IMR-90 (cell line): Measurements from ENCODE around the gene TOGARAM2. TPM values are rescaled to one million over a fixed set of nuclear protein-coding genes. Genes with fewer than 3 reads are reported as not detected.
A peak's percentile ranks its signal among the peaks of the same experiment; 100 is the strongest.

ENCODE experiments used
- ATAC-seq: fragments of 200-7000 bp; cut with Tn5 transposase; 2 replicates; pipeline ENCODE4 v1.9.1; 2020; ENCODE audit warnings: low read depth, mild to moderate bottlenecking, moderate library complexity
- BruUV-seq: library from RNA; stranded (reverse); fragments of 400-500 nt; replicated peaks from 2 replicates; lab custom pipeline; 2021; lab: Mats Ljungman, UMichigan
- CTCF ChIA-PET: fragments of 300-600 bp; formaldehyde crosslinking; extraction: SDS; loops from one replicate; lab custom pipeline; 2021; ENCODE audit warnings: antibody characterized with exemption; lab: Yijun Ruan, JAX
- POLR2A ChIA-PET: fragments of 300-600 bp; sonication (Branson Sonifier 250); formaldehyde crosslinking; loops from one replicate; lab custom pipeline; 2022; ENCODE audit warnings: antibody characterized with exemption; ENCODE audit not compliant: unreplicated experiment; lab: Charles Lee
- DNase-seq: peaks from one replicate; pipeline ENCODE4 v3.0.0; 2013
- H2AFZ ChIP-seq: replicated peaks from 2 replicates; pipeline ENCODE3; 2013; ENCODE audit warnings: low read length, mild to moderate bottlenecking; ENCODE audit not compliant: poor library complexity
- H2AK5ac ChIP-seq: 2 replicates; pipeline ENCODE4 v1.6.1; 2013; ENCODE audit warnings: low read depth, low read length, inconsistent platforms
- H2AK9ac ChIP-seq: replicated peaks from 2 replicates; pipeline ENCODE3; 2013; ENCODE audit warnings: mild to moderate bottlenecking, low read depth, low read length, moderate library complexity; ENCODE audit not compliant: poor library complexity
- H2BK120ac ChIP-seq: 2 replicates; pipeline ENCODE4 v1.6.1; 2013; ENCODE audit warnings: low read depth, low read length, inconsistent platforms
- H2BK15ac ChIP-seq: 3 replicates; pipeline ENCODE4 v1.6.1; 2013; ENCODE audit warnings: low read depth, low read length, inconsistent platforms
- H2BK20ac ChIP-seq: 2 replicates; pipeline ENCODE4 v1.6.1; 2013; ENCODE audit warnings: low read depth, mild to moderate bottlenecking, inconsistent platforms, low read length, moderate library complexity
- H2BK5ac ChIP-seq: 2 replicates; pipeline ENCODE4 v1.6.1; 2013; ENCODE audit warnings: mild to moderate bottlenecking, low read depth, low read length, inconsistent platforms; ENCODE audit not compliant: poor library complexity, severe bottlenecking
- H3K14ac ChIP-seq: replicated peaks from 2 replicates; pipeline ENCODE4 v1.6.1; 2013; ENCODE audit warnings: low read depth, low read length, inconsistent platforms
- H3K18ac ChIP-seq: 2 replicates; pipeline ENCODE4 v1.6.1; 2013; ENCODE audit warnings: low read depth, low read length, control low read depth
- H3K23ac ChIP-seq: 2 replicates; pipeline ENCODE4 v1.6.1; 2013; ENCODE audit warnings: low read depth, low read length, inconsistent platforms
- H3K27ac ChIP-seq: 2 replicates; pipeline ENCODE4 v1.5.1; 2013; ENCODE audit warnings: mild to moderate bottlenecking, control low read depth, low read length; ENCODE audit not compliant: insufficient read depth
- H3K27me3 ChIP-seq: 2 replicates; pipeline ENCODE4 v1.6.1; 2013; ENCODE audit warnings: low read length; ENCODE audit not compliant: control insufficient read depth, insufficient read depth
- H3K36me3 ChIP-seq: 2 replicates; pipeline ENCODE4 v1.6.1; 2013; ENCODE audit warnings: low read length, mixed read lengths; ENCODE audit not compliant: control insufficient read depth, insufficient read depth
- H3K4ac ChIP-seq: 2 replicates; pipeline ENCODE4 v1.6.1; 2013; ENCODE audit warnings: low read depth, low read length, inconsistent platforms
- H3K4me1 ChIP-seq: 2 replicates; pipeline ENCODE4 v1.6.1; 2013; ENCODE audit warnings: low read length, mixed read lengths; ENCODE audit not compliant: control insufficient read depth, insufficient read depth
- H3K4me2 ChIP-seq: 2 replicates; pipeline ENCODE4 v1.6.1; 2013; ENCODE audit warnings: low read depth, mild to moderate bottlenecking, control low read depth, low read length, moderate library complexity
- H3K4me3 ChIP-seq: 2 replicates; pipeline ENCODE4 v1.5.1; 2013; ENCODE audit warnings: low read depth, mild to moderate bottlenecking, control low read depth, low read length, moderate library complexity; ENCODE audit not compliant: insufficient read depth
- H3K56ac ChIP-seq: 2 replicates; pipeline ENCODE4 v1.6.1; 2013; ENCODE audit warnings: low read length, inconsistent platforms; ENCODE audit not compliant: insufficient read depth; ENCODE audit errors: extremely low read depth
- H3K79me1 ChIP-seq, 2 experiments: 2 replicates each; pipeline ENCODE4 v1.6.1; 2013; ENCODE audit warnings: low read length in 2 of 2, inconsistent platforms in 1 of 2, low read depth in 1 of 2
- H3K9ac ChIP-seq: 2 replicates; pipeline ENCODE4 v1.6.1; 2013; ENCODE audit warnings: low read depth, low read length, control low read depth
- H3K9me1 ChIP-seq: 2 replicates; pipeline ENCODE4 v1.6.1; 2013; ENCODE audit warnings: low read length, inconsistent platforms; ENCODE audit not compliant: insufficient read depth
- H3K9me3 ChIP-seq: 2 replicates; pipeline ENCODE4 v1.6.1; 2013; ENCODE audit warnings: low read length; ENCODE audit not compliant: control insufficient read depth, insufficient read depth
- H4K20me1 ChIP-seq: 2 replicates; pipeline ENCODE4 v1.6.1; 2013; ENCODE audit warnings: low read length, inconsistent platforms; ENCODE audit not compliant: insufficient read depth
- H4K5ac ChIP-seq: 2 replicates; pipeline ENCODE4 v1.6.1; 2013; ENCODE audit warnings: mild to moderate bottlenecking, low read depth, low read length, control low read depth
- H4K8ac ChIP-seq, 2 experiments: 2 replicates each; pipeline ENCODE4 v1.6.1; 2013; ENCODE audit warnings: low read depth in 2 of 2, low read length in 2 of 2, control low read depth in 1 of 2, inconsistent platforms in 1 of 2
- H4K91ac ChIP-seq: 2 replicates; pipeline ENCODE4 v1.6.1; 2013; ENCODE audit warnings: low read depth, low read length, inconsistent platforms; ENCODE audit not compliant: insufficient read depth
- CTCF ChIP-seq: conservative IDR thresholded peaks from 2 replicates; pipeline ENCODE4 v1.5.1; 2012; ENCODE audit warnings: mild to moderate bottlenecking, low read depth, low read length, improper control_type of control experiment
- MAZ ChIP-seq: IDR thresholded peaks from 2 replicates; pipeline ENCODE4 v1.6.1; 2012; ENCODE audit warnings: low read depth, mild to moderate bottlenecking, low read length, improper control_type of control experiment, moderate library complexity, borderline replicate concordance
- USF2 ChIP-seq: fragments of 150-350 bp; IDR thresholded peaks from 2 replicates; pipeline ENCODE4 v1.6.1; 2017; ENCODE audit warnings: mild to moderate bottlenecking, antibody characterized with exemption, low read length, low read depth
- WGBS, 2 experiments: methylation state at CpG; one replicate each; pipeline versions ENCODE4 v1.1.5 to v1.1.7; 2013; ENCODE audit warnings: missing lambda C conversion rate in 2 of 2; ENCODE audit not compliant: insufficient read length in 1 of 2; ENCODE audit errors: extremely low coverage in 2 of 2; 5-methylcytosine and 5-hydroxymethylcytosine counted together
- dilution Hi-C: fragments of 300-500 bp; cut with HindIII; formaldehyde crosslinking; loops from one replicate; pipeline ENCODE4 v1.14.3; 2018; ENCODE audit warnings: low sequenced_read_pairs; ENCODE audit not compliant: unreplicated experiment
- in situ Hi-C: fragments of 300-500 bp; cut with MboI; formaldehyde crosslinking; loops from 3 replicates; pipeline ENCODE4 v1.14.3; 2019; ENCODE audit warnings: low sequenced_read_pairs, inconsistent platforms, mixed read lengths
- intact Hi-C: fragments of 100-400 bp; cut with micrococcal nuclease; formaldehyde crosslinking; loops from 2 replicates; pipeline ENCODE4 v1.10.0; 2022
- polyA plus RNA-seq, 3 experiments: library from polyadenylated mRNA; depleted of rRNA; stranded (reverse); fragments of >200 nt; gene quantifications; 2 replicates each; pipeline ENCODE4 v1.2.3, GENCODE V29; 2012; ENCODE audit warnings: low replicate concordance in 1 of 3
- total RNA-seq: library from RNA; depleted of rRNA; stranded (reverse); fragments of >200 nt; gene quantifications from 2 replicates; pipeline ENCODE4 v1.2.3, GENCODE V29; 2012

The TOGARAM2 gene
- total and polyA plus RNA-seq, 2 of the 4 experiments (the other 2 are of a cell fraction): under 0.01 to 0.38 TPM

- no peak for TF ChIP-seq MAZ
- TF ChIP-seq CTCF: peak; percentile 19; the same call in 1 of the 2 replicates
- peak; percentile 85 for TF ChIP-seq USF2
- Histone ChIP-seq H2AK9ac (no peak overlapping the region), H3K27me3 (no peaks in the 10 kb centered on the region), H4K8ac (no peak overlapping the region; a peak in 1 of 4 replicates), H3K36me3 (no peaks in the 10 kb centered on the region), H3K9ac (no peak overlapping the region), H3K56ac (no peak overlapping the region), H2BK5ac (no peak overlapping the region), H3K4me1 (peaks cover 11% of the 10 kb centered on the region), H3K4me2 (no peak overlapping the region; the same call in 1 of the 2 replicates), H3K9me3 (no peaks in the 10 kb centered on the region), H4K91ac (no peak overlapping the region), H3K79me1 (no peaks in the 10 kb centered on the region), H3K4ac (no peak overlapping the region), H3K9me1 (peaks cover 7% of the 10 kb centered on the region; the same call in 1 of the 2 replicates), H3K18ac (no peak overlapping the region), H2BK120ac (no peak overlapping the region), H2AK5ac (no peak overlapping the region), H4K5ac (no peak overlapping the region), H3K23ac (no peak overlapping the region; the same call in 1 of the 2 replicates), H2BK20ac (no peak overlapping the region), H3K27ac (no peak overlapping the region), H4K20me1 (peaks cover 6% of the 10 kb centered on the region; the same call in 1 of the 2 replicates), H3K4me3 (no peak overlapping the region), H3K14ac (no peak overlapping the region), H2AFZ (peak overlapping the region; percentile 81), H2BK15ac (no peak overlapping the region)
- ATAC-seq: no peak
- WGBS, 2 experiments: 32% methylated on average over 6 of the region's 11 CpGs; no CpG with 5 or more reads in 1 of the 2 experiments
- intact Hi-C loops: loop anchor here (5.0 kb wide), 2 partner anchors 161 to 966 kb away; partner anchors contain the start of genes ALK and CLIP4
- DNase-seq: no peak
- ChIA-PET POLR2A (no interaction called here), CTCF (no interaction called here)
- dilution Hi-C loops: loop anchor here (25.0 kb wide), 1 partner anchor 881 kb away; no protein-coding TSS in a partner anchor
- in situ Hi-C loops: loop anchor here (5.0 kb wide), 2 partner anchors 236 to 1116 kb away; no protein-coding TSS in a partner anchor
- BruUV-seq: no TSS peak
Observed at GRCh38 chr2:28956415-28956826, 24.7 kb upstream of the TOGARAM2 start.
